A549 (cell line): ENCODE data around the gene RNF41. TPM values are rescaled to one million over a fixed set of nuclear protein-coding genes. Genes with fewer than 3 reads are reported as not detected.

Source experiments
- ATAC-seq, 2 experiments: fragments of 200-7000 bp in 1 of 2; fragments of >200 bp in 1 of 2; cut with Nextera tagmentation in 1 of 2; cut with Tn5 transposase in 1 of 2; 3 replicates each; pipeline versions ENCODE4 v1.8.0 to v1.9.1; 2018 to 2020; ENCODE audit warnings: mild to moderate bottlenecking in 1 of 2, moderate library complexity in 1 of 2
- CTCF ChIA-PET: fragments of 300-600 bp; sonication (Branson Sonifier 250); formaldehyde crosslinking; extraction: SDS; loops from one replicate; lab custom pipeline; 2021; ENCODE audit warnings: antibody characterized with exemption, inconsistent platforms; lab: Yijun Ruan, JAX
- POLR2A ChIA-PET: fragments of 350-600 bp; formaldehyde crosslinking; extraction: SDS; loops from one replicate; lab custom pipeline; 2021; ENCODE audit warnings: antibody characterized with exemption, inconsistent platforms; lab: Yijun Ruan, JAX
- DNase-seq, 2 experiments: peaks; one replicate each; pipeline versions ENCODE4 v3.0.0 to v3.0.0-alpha.2; 2011 to 2016; ENCODE audit warnings: low read depth in 1 of 2, low spot score in 1 of 2
- FAIRE-seq: peaks from 2 replicates; lab custom pipeline; 2011; peaks lifted over from hg19 to GRCh38; lab: Jason Lieb, UNC
- H3K27ac ChIP-seq, 2 experiments: fragments of >200 bp; sonication (Bioruptor Twin); formaldehyde crosslinking; 3 replicates each; pipeline ENCODE4 v1.5.1; 2016 to 2017
- H3K4me1 ChIP-seq: fragments of >200 bp; sonication (Bioruptor Twin); formaldehyde crosslinking; 3 replicates; pipeline ENCODE4 v1.6.1; 2016
- H3K4me2 ChIP-seq: fragments of >200 bp; sonication (Bioruptor Twin); formaldehyde crosslinking; 3 replicates; pipeline ENCODE4 v1.6.1; 2016
- H3K4me3 ChIP-seq: fragments of >200 bp; sonication (Bioruptor Twin); formaldehyde crosslinking; 3 replicates; pipeline ENCODE4 v1.5.1; 2016
- H3K9me3 ChIP-seq: fragments of >200 bp; sonication (Bioruptor Twin); formaldehyde crosslinking; 3 replicates; pipeline ENCODE4 v1.6.1; 2016
- ATOH8 ChIP-seq: fragments of 250-450 bp; sonication (Bioruptor Pico); IDR thresholded peaks from 2 replicates; pipeline ENCODE4 v1.5.0; 2020; ENCODE audit warnings: low read depth, mild to moderate bottlenecking, moderate library complexity
- BHLHE40 ChIP-seq: IDR thresholded peaks from 2 replicates; pipeline ENCODE4 v1.6.1; 2012; ENCODE audit warnings: low read depth, low read length, inconsistent platforms
- CBX2 ChIP-seq: fragments of 200-600 bp; sonication (generic); IDR thresholded peaks from 2 replicates; pipeline ENCODE4 v1.6.1; 2016; ENCODE audit warnings: low read depth, mild to moderate bottlenecking, borderline replicate concordance
- CEBPB ChIP-seq, 2 experiments: fragments of >200 bp in 1 of 2; sonication (Bioruptor Twin) in 1 of 2; formaldehyde crosslinking in 1 of 2; IDR thresholded peaks; 2 replicates each; pipeline ENCODE4 v1.6.1; 2012 to 2016
- CTCF ChIP-seq: fragments of >200 bp; sonication (Bioruptor Twin); formaldehyde crosslinking; IDR thresholded peaks from 3 replicates; pipeline ENCODE4 v1.5.1; 2016
- EP300 ChIP-seq, 2 experiments: fragments of >200 bp; sonication (Bioruptor Twin); formaldehyde crosslinking; IDR thresholded peaks; 2 replicates in 1 of 2; 3 replicates in 1 of 2; pipeline ENCODE4 v1.6.1; 2016 to 2017
- FOXS1 ChIP-seq: fragments of 250-450 bp; sonication (Bioruptor Pico); IDR thresholded peaks from 2 replicates; pipeline ENCODE4 v1.5.0; 2020; ENCODE audit warnings: mild to moderate bottlenecking, moderate library complexity
- GATA3 ChIP-seq: IDR thresholded peaks from 2 replicates; pipeline ENCODE4 v1.6.1; 2012; ENCODE audit warnings: borderline replicate concordance
- HEYL ChIP-seq: fragments of 250-450 bp; sonication (Bioruptor Pico); IDR thresholded peaks from 2 replicates; pipeline ENCODE4 v1.8.0; 2021; ENCODE audit warnings: mild to moderate bottlenecking, moderate library complexity
- HOXA7 ChIP-seq: fragments of 250-450 bp; sonication (Bioruptor Pico); IDR thresholded peaks from 2 replicates; pipeline ENCODE4 v1.5.0; 2020; ENCODE audit warnings: mild to moderate bottlenecking, moderate library complexity
- HOXB13 ChIP-seq: fragments of 250-450 bp; sonication (Bioruptor Pico); IDR thresholded peaks from 2 replicates; pipeline ENCODE4 v1.5.0; 2020; ENCODE audit warnings: low read depth, mild to moderate bottlenecking, moderate library complexity
- HOXB5 ChIP-seq: fragments of 250-450 bp; sonication (Bioruptor Pico); IDR thresholded peaks from 2 replicates; pipeline ENCODE4 v1.5.0; 2020; ENCODE audit warnings: mild to moderate bottlenecking, moderate library complexity
- JUN ChIP-seq, 2 experiments: fragments of >200 bp; sonication (Bioruptor Twin); formaldehyde crosslinking; IDR thresholded peaks; 2 replicates in 1 of 2; 3 replicates in 1 of 2; pipeline ENCODE4 v1.6.1; 2016 to 2017
- JUNB ChIP-seq: fragments of >200 bp; sonication (Bioruptor Twin); formaldehyde crosslinking; IDR thresholded peaks from 2 replicates; pipeline ENCODE4 v1.6.1; 2016
- MAFK ChIP-seq: fragments of 450-650 bp; IDR thresholded peaks from 2 replicates; pipeline ENCODE4 v1.6.1; 2014; ENCODE audit not compliant: partially characterized antibody
- MAZ ChIP-seq: fragments of 150-350 bp; IDR thresholded peaks from 2 replicates; pipeline ENCODE4 v1.6.1; 2014; ENCODE audit warnings: antibody characterized with exemption, low read depth, low read length, borderline replicate concordance
- NPAS2 ChIP-seq: fragments of 250-450 bp; sonication (Bioruptor Pico); IDR thresholded peaks from 2 replicates; pipeline ENCODE4 v1.8.0; 2022; ENCODE audit warnings: mild to moderate bottlenecking, moderate library complexity, borderline replicate concordance
- POLR2AphosphoS2 ChIP-seq: conservative IDR thresholded peaks from 2 replicates; pipeline ENCODE4 v1.6.1; 2012; ENCODE audit warnings: low read length, improper control_type of control experiment, inconsistent platforms
- RAD21 ChIP-seq, 2 experiments: fragments of >200 bp in 1 of 2; sonication (Bioruptor Twin) in 1 of 2; formaldehyde crosslinking in 1 of 2; IDR thresholded peaks in 1 of 2; conservative IDR thresholded peaks in 1 of 2; 2 replicates in 1 of 2; 3 replicates in 1 of 2; pipeline ENCODE4 v1.6.1; 2012 to 2018; ENCODE audit warnings: inconsistent platforms in 1 of 2
- RFX5 ChIP-seq: fragments of 450-650 bp; IDR thresholded peaks from 2 replicates; pipeline ENCODE4 v1.7.1; 2014; ENCODE audit warnings: antibody characterized with exemption, mild to moderate bottlenecking, moderate library complexity
- RNF2 ChIP-seq: fragments of 200-600 bp; sonication (generic); IDR thresholded peaks from 2 replicates; pipeline ENCODE4 v1.6.1; 2016; ENCODE audit warnings: low read depth, mild to moderate bottlenecking, antibody characterized with exemption, moderate library complexity, borderline replicate concordance
- SMC3 ChIP-seq: fragments of >200 bp; sonication (Bioruptor Twin); formaldehyde crosslinking; IDR thresholded peaks from 3 replicates; pipeline ENCODE4 v1.6.1; 2018; ENCODE audit warnings: inconsistent platforms
- TP53 ChIP-seq: fragments of 250-450 bp; sonication (Bioruptor Pico); IDR thresholded peaks from 2 replicates; pipeline ENCODE4 v1.5.0; 2021; ENCODE audit warnings: mild to moderate bottlenecking, moderate library complexity
- USF2 ChIP-seq: fragments of 450-650 bp; IDR thresholded peaks from 2 replicates; pipeline ENCODE4 v1.6.1; 2014; ENCODE audit warnings: antibody characterized with exemption
- ZFP36 ChIP-seq: fragments of 450-650 bp; IDR thresholded peaks from 2 replicates; pipeline ENCODE4 v1.6.1; 2014; ENCODE audit warnings: borderline replicate concordance; ENCODE audit not compliant: partially characterized antibody
- ZNF302 ChIP-seq: fragments of 250-450 bp; sonication (Bioruptor Pico); IDR thresholded peaks from 2 replicates; pipeline ENCODE4 v1.9.0; 2021; ENCODE audit warnings: inconsistent platforms, mild to moderate bottlenecking, moderate library complexity
- ZSCAN20 ChIP-seq: fragments of 250-450 bp; sonication (Bioruptor Pico); IDR thresholded peaks from 2 replicates; pipeline ENCODE4 v1.8.0; 2022; ENCODE audit warnings: mild to moderate bottlenecking, moderate library complexity
- WGBS: methylation state at CpG from one replicate; pipeline ENCODE4 v1.1.6; 2017; ENCODE audit errors: missing lambda C conversion rate; 5-methylcytosine and 5-hydroxymethylcytosine counted together
- polyA plus RNA-seq, 4 experiments: library from polyadenylated mRNA; depleted of rRNA in 3 of 4; stranded (reverse); fragments of >200 nt; fragmentation: RNase III in 1 of 4; extraction: RNeasy Plus Mini Kit Qiagen cat#74134 plus additional on column Dnase treatment in 1 of 4; gene quantifications; 2 replicates in 3 of 4; 3 replicates in 1 of 4; pipeline ENCODE4 v1.2.3, GENCODE V29; 2011 to 2017

Gene RNF41
- polyA plus RNA-seq, 2 of the 4 experiments (the other 2 are of a cell fraction), result 21.7 to 47.8 TPM

- Histone ChIP-seq H3K4me1 (no peaks in the 10 kb centered on the region), H3K4me3 (no peak overlapping the region), H3K27ac (no peak overlapping the region), H3K9me3 (no peaks in the 10 kb centered on the region), H3K4me2 (no peak overlapping the region)
- POLR2A ChIA-PET, result interaction anchor here (0.6 to 3.4 kb wide), 2 partner anchors 14 to 417 kb away, joined by 3 to 34 read pairs; partner anchors contain the start of gene RNF41
- no peak for FAIRE-seq
- CTCF ChIA-PET, result interaction anchor here (0.8 to 6.1 kb wide), 9 partner anchors 9 to 306 kb away, joined by 3 to 77 read pairs (median 5); partner anchors contain the start of genes ANKRD52, COQ10A, RNF41 and SMARCC2
- no peak for DNase-seq
- TF ChIP-seq MAFK (no peak), HEYL (CRISPR knock-in tag) (no peak), ZSCAN20 (CRISPR knock-in tag) (no peak), BHLHE40 (no peak), GATA3 (no peak), NPAS2 (CRISPR knock-in tag) (no peak), HOXB13 (CRISPR knock-in tag) (no peak), CTCF (no peak), HOXB5 (no peak), HOXA7 (CRISPR knock-in tag) (no peak)
- WGBS, result 94% methylated on average over 6 of the region's 6 CpGs
- ATAC-seq, result no peak
Measured at GRCh38 chr12:56208006-56208405, 13.7 kb downstream of the RNF41 start.

GRCh38 chr12:56206452-56207166 lies 15.1 kb downstream of the RNF41 start:
- H3K4me2 ChIP-seq, result no peak overlapping the region
- no peaks in the 10 kb centered on the region for H3K4me1 ChIP-seq
- H3K9me3 ChIP-seq, result no peaks in the 10 kb centered on the region
- FAIRE-seq, result no peak
- no peak overlapping the region for H3K4me3 ChIP-seq
- TF ChIP-seq RAD21 (conservative IDR thresholded peaks at IDR 0.05 in 1 of 2, IDR thresholded peaks at IDR 0.05 in 1 of 2) (peak; percentile 45 to 68; a peak in 4 of 5 replicates), SMC3 (peak; percentile 46; the same call in 2 of the 3 replicates), JUN (IDR thresholded peaks at IDR 0.05) (no peak), CTCF (peak; percentile 61), POLR2AphosphoS2 (no peak)
- ChIA-PET POLR2A (interaction anchor here (3.4 kb wide), 1 partner anchor 15 kb away, joined by 34 read pairs; the partner anchor contains the start of gene RNF41), CTCF (interaction anchor here (0.6 to 6.1 kb wide), 27 partner anchors 10 to 373 kb away, joined by 3 to 77 read pairs (median 4); partner anchors contain the start of genes ANKRD52, RNF41, SMARCC2 and SPRYD4)
- DNase-seq, result peak; percentile 72 to 74
- H3K27ac ChIP-seq, result no peak overlapping the region
- 63% methylated on average over 14 of the region's 14 CpGs for WGBS
- ATAC-seq, result peak; percentile 94 to 96

GRCh38 chr12:56205445-56205844 lies 16.3 kb downstream of the RNF41 start:
- Histone ChIP-seq H3K27ac (no peak overlapping the region), H3K4me3 (no peak overlapping the region), H3K9me3 (no peaks in the 10 kb centered on the region), H3K4me2 (no peak overlapping the region), H3K4me1 (no peaks in the 10 kb centered on the region)
- ATAC-seq (peak; percentile 69 to 72; a peak in 5 of 6 replicates), DNase-seq (peak in 1 of 2 experiments; percentile 29), FAIRE-seq (no peak)
- CTCF ChIA-PET, result interaction anchor here (0.8 to 6.1 kb wide), 14 partner anchors 9 to 263 kb away, joined by 3 to 77 read pairs (median 6); partner anchors contain the start of genes ANKRD52, RNF41, SMARCC2 and SPRYD4
- POLR2A ChIA-PET, result interaction anchor here (0.7 to 3.4 kb wide), 2 partner anchors 16 to 231 kb away, joined by 4 to 34 read pairs; partner anchors contain the start of gene RNF41
- TF ChIP-seq MAZ (no peak), CEBPB (IDR thresholded peaks at IDR 0.05) (no peak), ATOH8 (no peak), FOXS1 (CRISPR knock-in tag) (no peak), TP53 (CRISPR knock-in tag) (no peak), ZFP36 (no peak), NPAS2 (CRISPR knock-in tag) (no peak), JUNB (no peak), MAFK (no peak), ZNF302 (no peak), HEYL (CRISPR knock-in tag) (no peak), USF2 (no peak), EP300 (IDR thresholded peaks at IDR 0.05) (no peak), CBX2 (no peak), RFX5 (no peak), RNF2 (no peak)
